ENCODE data around the gene BNC2.

The BNC2 gene

GRCh38 chr9:16708656-16709435 is 161.6 kb downstream of the BNC2 start:
- DNase-seq: no peak

GRCh38 chr9:16705111-16705604 is 165.3 kb downstream of the BNC2 start:
- DNase-seq: no peak

GRCh38 chr9:16704116-16705110 is 166.1 kb downstream of the BNC2 start:
- DNase-seq: no peak

- no peak for DNase-seq
Measured at GRCh38 chr9:16701347-16701746, 169.1 kb downstream of the BNC2 start.

GRCh38 chr9:16693616-16694015 is 176.9 kb downstream of the BNC2 start:
- no peak for DNase-seq

GRCh38 chr9:16690628-16691027 is 179.8 kb downstream of the BNC2 start:
- no peak for DNase-seq

GRCh38 chr9:16690205-16690604 is 180.3 kb downstream of the BNC2 start:
- no peak for DNase-seq

GRCh38 chr9:16689351-16689938 is 181.0 kb downstream of the BNC2 start:
- no peak for DNase-seq

GRCh38 chr9:16688814-16689213 is 181.7 kb downstream of the BNC2 start:
- no peak for DNase-seq

GRCh38 chr9:16687678-16688369 is 182.6 kb downstream of the BNC2 start:
- DNase-seq: no peak

GRCh38 chr9:16683326-16683725 is 187.1 kb downstream of the BNC2 start:
- DNase-seq: no peak

- no peak for DNase-seq
Measured at GRCh38 chr9:16682273-16682672, 188.2 kb downstream of the BNC2 start.

GRCh38 chr9:16681652-16681987 is 188.8 kb downstream of the BNC2 start:
- DNase-seq: no peak

- no peak for DNase-seq
Measured at GRCh38 chr9:16680975-16681651, 189.4 kb downstream of the BNC2 start.

GRCh38 chr9:16680541-16680940 is 189.9 kb downstream of the BNC2 start:
- no peak for DNase-seq

- no peak for DNase-seq
Measured at GRCh38 chr9:16679327-16679821, 191.1 kb downstream of the BNC2 start.

GRCh38 chr9:16676519-16676918 is 194.0 kb downstream of the BNC2 start:
- no peak for DNase-seq

GRCh38 chr9:16675131-16675530 is 195.3 kb downstream of the BNC2 start:
- no peak for DNase-seq

GRCh38 chr9:16673171-16673570 is 197.3 kb downstream of the BNC2 start:
- no peak for DNase-seq

GRCh38 chr9:16672501-16672900 is 198.0 kb downstream of the BNC2 start:
- no peak for DNase-seq

GRCh38 chr9:16671591-16672137 is 198.8 kb downstream of the BNC2 start:
- no peak for DNase-seq

- no peak for DNase-seq
Measured at GRCh38 chr9:16670791-16671190, 199.7 kb downstream of the BNC2 start.
